Measurements from ENCODE around the gene HOXC6. TPM values are rescaled to one million over a fixed set of nuclear protein-coding genes. Genes with fewer than 3 reads are reported as not detected.

The HOXC6 gene
- total RNA-seq, 1 donor from 2014 or later = not detected

- Mint-ChIP-seq H3K4me3 (ENCODE audit: unreplicated experiment) (no peak overlapping the region), H3K9me3 (ENCODE audit: unreplicated experiment) (no peaks in the 10 kb centered on the region), H3K4me1 (ENCODE audit: unreplicated experiment) (no peaks in the 10 kb centered on the region), H3K27me3 (ENCODE audit: unreplicated experiment) (peaks cover 89% of the 10 kb centered on the region), H3K27ac (ENCODE audit: unreplicated experiment) (no peak overlapping the region), H3K36me3 (ENCODE audit: unreplicated experiment) (no peaks in the 10 kb centered on the region)
- DNase-seq (ENCODE audit: extremely low spot score, unreplicated experiment) = no peak
- TF ChIP-seq CTCF (IDR thresholded peaks at IDR 0.05) = no peak
Observed at GRCh38 chr12:54056110-54056509, 27.9 kb downstream of the HOXC6 start.

- no peak for TF ChIP-seq CTCF (IDR thresholded peaks at IDR 0.05)
- no peak for DNase-seq (ENCODE audit: extremely low spot score, unreplicated experiment)
- Mint-ChIP-seq H3K27ac (ENCODE audit: unreplicated experiment) (no peak overlapping the region), H3K36me3 (ENCODE audit: unreplicated experiment) (no peaks in the 10 kb centered on the region), H3K4me3 (ENCODE audit: unreplicated experiment) (no peak overlapping the region), H3K27me3 (ENCODE audit: unreplicated experiment) (peaks cover 82% of the 10 kb centered on the region), H3K9me3 (ENCODE audit: unreplicated experiment) (no peaks in the 10 kb centered on the region), H3K4me1 (ENCODE audit: unreplicated experiment) (no peaks in the 10 kb centered on the region)
Observed at GRCh38 chr12:54058128-54058768, 30.0 kb downstream of the HOXC6 start.

GRCh38 chr12:54059668-54060067 lies 31.4 kb downstream of the HOXC6 start:
- peaks cover 75% of the 10 kb centered on the region for H3K27me3 Mint-ChIP-seq (ENCODE audit: unreplicated experiment)
- H3K4me1 Mint-ChIP-seq (ENCODE audit: unreplicated experiment) = no peaks in the 10 kb centered on the region
- no peaks in the 10 kb centered on the region for H3K9me3 Mint-ChIP-seq (ENCODE audit: unreplicated experiment)
- no peak for TF ChIP-seq CTCF (IDR thresholded peaks at IDR 0.05)
- no peaks in the 10 kb centered on the region for H3K36me3 Mint-ChIP-seq (ENCODE audit: unreplicated experiment)
- no peak overlapping the region for H3K4me3 Mint-ChIP-seq (ENCODE audit: unreplicated experiment)
- H3K27ac Mint-ChIP-seq (ENCODE audit: unreplicated experiment) = no peak overlapping the region
- DNase-seq (ENCODE audit: extremely low spot score, unreplicated experiment) = no peak

GRCh38 chr12:54060174-54060974 lies 32.1 kb downstream of the HOXC6 start:
- TF ChIP-seq CTCF (IDR thresholded peaks at IDR 0.05) = no peak
- Mint-ChIP-seq H3K4me3 (ENCODE audit: unreplicated experiment) (no peak overlapping the region), H3K36me3 (ENCODE audit: unreplicated experiment) (no peaks in the 10 kb centered on the region), H3K27me3 (ENCODE audit: unreplicated experiment) (peaks cover 70% of the 10 kb centered on the region), H3K4me1 (ENCODE audit: unreplicated experiment) (no peaks in the 10 kb centered on the region), H3K9me3 (ENCODE audit: unreplicated experiment) (no peaks in the 10 kb centered on the region), H3K27ac (ENCODE audit: unreplicated experiment) (no peak overlapping the region)
- no peak for DNase-seq (ENCODE audit: extremely low spot score, unreplicated experiment)

All from osteocyte (in vitro differentiated cells).